ENCODE measurements around the gene MCF2L.

GRCh38 chr13:113106711-113107351, 137.8 kb downstream of the MCF2L start:
- TF ChIP-seq CTCF (IDR thresholded peaks at IDR 0.05) (no peak), POLR2A (IDR thresholded peaks at IDR 0.05) (no peak)

Measured in body of pancreas (tissue), 4 donors.